Right lobe of liver (tissue), 4 donors: ENCODE results near the gene TRIP4.

Experiments
- POLR2A ChIP-seq: fragments of 450-650 bp; IDR thresholded peaks from one replicate; pipeline ENCODE4 v1.6.1; 2017; ENCODE audit warnings: antibody characterized with exemption, mild to moderate bottlenecking
- TF ChIP-seq, protein P1 (sequence below), 4 donors: fragments of 200-600 bp in 3 of 4; fragments of 450-650 bp in 1 of 4; IDR thresholded peaks; one replicate each; pipeline versions ENCODE4 v1.5.1 to v1.8.0; 2016 to 2022; ENCODE audit warnings: antibody characterized with exemption in 4 of 4, mild to moderate bottlenecking in 2 of 4
- donor health status: DM: no; HTN: no; CAD: no.
- donor health status: DM: no; HTN: no; CAD: no.
- donor health status: DM: no; HTN: yes; CAD: no.

DNA sequence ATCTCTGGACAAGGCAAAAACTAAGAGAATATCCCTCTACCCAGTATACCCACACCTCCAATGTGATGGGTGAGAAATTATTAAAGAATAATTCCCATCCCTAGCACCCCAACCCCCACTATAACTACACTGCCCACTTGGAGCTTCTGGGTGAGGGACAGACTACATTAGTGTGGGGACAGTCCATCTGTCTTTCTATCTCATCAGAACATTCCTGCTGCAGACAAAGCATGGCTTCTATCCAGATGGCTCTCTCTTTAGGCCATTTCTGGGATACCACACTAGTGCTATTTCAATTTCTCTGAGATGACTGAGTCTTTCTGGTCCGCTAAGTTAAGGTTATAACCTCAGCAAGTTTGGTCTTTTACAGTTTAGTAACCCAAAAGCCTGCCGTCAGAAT lies 38.3 kb upstream of the TRIP4 start:
- TF ChIP-seq, protein P1, sequence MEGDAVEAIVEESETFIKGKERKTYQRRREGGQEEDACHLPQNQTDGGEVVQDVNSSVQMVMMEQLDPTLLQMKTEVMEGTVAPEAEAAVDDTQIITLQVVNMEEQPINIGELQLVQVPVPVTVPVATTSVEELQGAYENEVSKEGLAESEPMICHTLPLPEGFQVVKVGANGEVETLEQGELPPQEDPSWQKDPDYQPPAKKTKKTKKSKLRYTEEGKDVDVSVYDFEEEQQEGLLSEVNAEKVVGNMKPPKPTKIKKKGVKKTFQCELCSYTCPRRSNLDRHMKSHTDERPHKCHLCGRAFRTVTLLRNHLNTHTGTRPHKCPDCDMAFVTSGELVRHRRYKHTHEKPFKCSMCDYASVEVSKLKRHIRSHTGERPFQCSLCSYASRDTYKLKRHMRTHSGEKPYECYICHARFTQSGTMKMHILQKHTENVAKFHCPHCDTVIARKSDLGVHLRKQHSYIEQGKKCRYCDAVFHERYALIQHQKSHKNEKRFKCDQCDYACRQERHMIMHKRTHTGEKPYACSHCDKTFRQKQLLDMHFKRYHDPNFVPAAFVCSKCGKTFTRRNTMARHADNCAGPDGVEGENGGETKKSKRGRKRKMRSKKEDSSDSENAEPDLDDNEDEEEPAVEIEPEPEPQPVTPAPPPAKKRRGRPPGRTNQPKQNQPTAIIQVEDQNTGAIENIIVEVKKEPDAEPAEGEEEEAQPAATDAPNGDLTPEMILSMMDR (IDR thresholded peaks at IDR 0.05): no peak
- no peak for TF ChIP-seq POLR2A
